HG03039 (cell line): ENCODE results near the gene DAG1.

Experiments used
- ATAC-seq: cut with Tn5 transposase; IDR thresholded peaks from one replicate; pipeline ENCODE4 v1.9.1; 2021; ENCODE audit warnings: mild to moderate bottlenecking, moderate library complexity; ENCODE audit not compliant: unreplicated experiment

Gene DAG1

GRCh38 chr3:49469936-49470713, at the start of gene DAG1:
Gene DAG1 (plus strand): TSS chr3:49470267. CDS start chr3:49510535, 40,268 bp downstream.
- peak; percentile 70 for ATAC-seq

- ATAC-seq = no peak
Observed at GRCh38 chr3:49421890-49422378, 48.1 kb upstream of the DAG1 start.

DNA sequence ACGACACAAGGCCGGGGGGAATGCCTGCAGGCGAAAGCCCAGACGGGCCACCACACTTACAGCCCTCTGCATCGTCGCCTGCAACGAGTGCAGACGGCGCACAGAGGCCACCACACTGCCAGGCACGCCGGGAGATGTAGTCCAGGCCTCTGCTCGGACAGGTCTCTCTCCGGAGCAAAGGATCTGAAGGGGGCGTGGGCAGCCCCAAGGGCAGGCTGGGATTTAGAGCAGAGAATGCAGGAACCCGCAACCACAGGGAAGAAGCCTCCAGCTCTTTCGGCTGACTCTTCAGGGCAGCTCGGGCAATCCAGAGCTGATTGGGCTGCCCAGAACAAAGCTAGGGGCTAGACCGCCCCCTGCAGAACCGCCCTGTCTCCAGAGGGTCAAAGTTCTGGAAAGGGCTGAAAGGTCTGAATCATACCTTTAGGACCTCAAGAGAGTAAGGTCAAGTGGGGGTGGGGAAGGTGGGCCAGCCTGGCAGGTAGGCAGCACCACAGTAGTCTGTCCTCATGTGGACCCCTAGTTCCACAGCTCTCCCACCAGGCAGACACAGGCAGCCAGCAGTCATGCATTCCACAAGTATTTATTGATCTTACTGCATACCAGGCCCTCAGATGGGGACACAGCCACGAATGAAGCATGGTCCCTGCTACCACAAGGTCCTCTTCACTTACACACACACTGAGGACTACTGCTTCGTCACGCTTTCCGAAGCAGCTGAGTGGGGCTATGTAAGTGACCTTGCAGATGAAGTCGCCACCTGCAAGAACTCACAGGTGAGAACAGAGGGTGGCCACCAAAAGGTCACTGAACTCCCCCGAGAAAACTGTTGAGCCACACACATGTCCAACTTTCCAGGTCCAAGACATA, 47.5 kb upstream of the DAG1 start, which contains the start of gene AMT:
Gene AMT (minus strand): TSS at position 95 of the 870 bp plus-strand sequence. CDS start 23 bp downstream, at position 72.
- ATAC-seq = no peak

DNA sequence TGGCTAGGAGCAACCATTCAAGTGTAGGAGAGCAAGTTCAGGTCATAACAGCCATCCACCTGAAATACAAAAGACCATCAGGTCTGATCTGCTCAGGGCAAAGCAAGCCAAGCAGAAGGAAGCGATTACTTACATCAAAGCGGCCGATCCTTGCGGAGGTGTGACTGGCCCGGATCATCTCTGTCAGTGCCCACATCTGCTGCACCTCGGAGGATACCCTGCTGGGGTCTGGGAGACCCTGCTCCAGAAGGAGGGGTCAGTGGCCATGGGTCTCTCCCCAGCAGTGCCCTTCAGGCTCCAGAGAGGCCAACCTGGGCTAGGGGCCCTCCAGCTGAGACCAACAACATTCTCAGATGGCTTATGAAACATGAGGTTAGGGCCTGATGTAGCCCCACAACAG, 45.3 kb upstream of the DAG1 start:
- ATAC-seq = no peak

DNA sequence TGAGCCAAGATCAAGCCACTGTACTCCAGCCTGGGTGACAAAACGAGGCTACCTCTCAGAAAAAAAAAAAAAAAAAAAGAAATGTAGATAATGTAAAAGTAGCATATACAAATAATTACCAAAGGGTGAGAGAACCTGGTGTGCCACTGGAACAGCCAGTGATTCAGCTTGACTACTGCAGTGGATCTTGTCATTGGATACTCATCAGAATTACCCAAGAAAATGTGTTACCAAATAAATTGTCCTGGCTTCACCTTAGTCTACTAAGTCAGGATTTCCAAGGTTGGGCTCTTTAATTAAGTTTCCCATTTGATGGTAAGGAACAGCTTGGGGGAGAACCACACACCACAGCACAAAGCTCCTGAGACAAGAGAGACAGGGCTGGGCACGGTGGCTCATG, 42.5 kb upstream of the DAG1 start:
- ATAC-seq = no peak

DNA sequence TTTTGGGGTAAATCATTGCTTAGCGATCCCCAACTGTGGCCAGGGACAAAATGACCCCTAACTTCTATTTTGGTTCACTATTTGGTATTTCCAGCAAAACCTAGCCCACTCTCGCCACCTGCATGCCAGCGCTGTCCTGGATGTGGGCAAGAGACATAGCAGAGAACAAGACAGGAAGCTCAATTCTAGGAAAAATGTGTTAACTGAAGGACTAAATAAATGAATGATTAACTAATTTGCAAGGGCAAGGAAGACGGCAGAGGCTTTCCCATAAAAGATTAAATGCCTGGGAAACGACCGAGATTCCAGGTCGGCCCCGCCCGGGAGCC, 41.4 kb upstream of the DAG1 start:
- no peak for ATAC-seq

- no peak for ATAC-seq
Observed at GRCh38 chr3:49434731-49435130, 35.3 kb upstream of the DAG1 start.

- no peak for ATAC-seq
Observed at GRCh38 chr3:49445391-49445790, 24.7 kb upstream of the DAG1 start.

- no peak for ATAC-seq
Observed at GRCh38 chr3:49453621-49454020, 16.4 kb upstream of the DAG1 start.

GRCh38 chr3:49454458-49454857, 15.6 kb upstream of the DAG1 start:
- ATAC-seq = no peak

DNA sequence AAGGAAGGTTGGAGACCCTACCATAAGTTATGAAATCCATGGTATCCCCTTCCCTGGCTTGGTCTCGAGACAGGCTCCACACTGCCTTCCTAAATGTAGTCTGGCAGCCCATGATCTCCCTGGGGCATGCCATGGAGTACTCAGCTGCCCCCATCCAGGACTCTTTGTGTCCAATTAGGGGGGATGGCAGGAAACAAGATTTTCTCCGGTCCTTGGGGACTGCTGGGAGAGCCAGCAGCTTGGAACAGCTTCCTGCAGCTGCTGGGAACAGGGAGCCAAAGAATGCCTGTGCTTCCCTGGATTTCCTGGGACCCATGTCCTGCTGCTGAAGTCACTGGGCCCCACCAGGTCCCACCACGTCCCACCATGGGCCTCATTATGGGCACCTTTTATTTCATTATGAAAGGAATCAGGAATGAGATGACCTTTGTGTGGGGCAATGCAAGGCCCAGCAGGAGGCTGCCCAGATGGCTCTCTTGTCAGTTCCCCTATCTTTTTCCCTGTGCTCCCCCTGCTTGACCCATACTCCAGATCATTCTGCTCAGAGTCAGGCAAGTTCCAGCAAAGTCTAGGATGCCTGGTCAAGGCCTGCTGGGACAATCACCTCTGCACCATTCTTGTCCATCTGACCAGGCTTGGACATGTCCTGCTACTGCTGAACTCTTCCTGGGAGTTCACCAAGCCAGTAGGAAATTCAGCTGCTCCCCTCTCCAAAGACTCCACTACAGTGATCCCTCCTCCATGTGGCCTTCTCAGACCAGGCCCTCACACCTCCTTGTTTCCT, 15.0 kb upstream of the DAG1 start:
- ATAC-seq = no peak

DNA sequence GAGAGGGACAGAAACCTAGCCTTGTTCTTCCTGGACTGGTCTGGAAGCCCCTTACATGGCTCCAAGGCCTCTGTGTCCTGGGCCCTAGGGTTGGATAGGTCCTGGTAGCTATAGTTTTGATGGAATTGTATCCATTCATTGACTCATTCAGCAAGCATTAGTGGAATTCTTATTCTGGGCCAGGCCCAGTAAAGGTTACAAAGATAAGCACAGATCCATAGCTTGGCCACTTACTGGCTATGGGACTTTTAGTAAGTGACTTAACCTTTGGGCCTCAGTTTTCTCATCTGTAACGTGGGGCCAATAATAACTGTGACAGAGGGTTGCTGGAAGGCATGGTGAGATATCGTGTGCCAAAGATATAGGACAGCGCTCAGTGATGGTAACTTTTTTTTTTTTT, 13.6 kb upstream of the DAG1 start:
- no peak for ATAC-seq

DNA sequence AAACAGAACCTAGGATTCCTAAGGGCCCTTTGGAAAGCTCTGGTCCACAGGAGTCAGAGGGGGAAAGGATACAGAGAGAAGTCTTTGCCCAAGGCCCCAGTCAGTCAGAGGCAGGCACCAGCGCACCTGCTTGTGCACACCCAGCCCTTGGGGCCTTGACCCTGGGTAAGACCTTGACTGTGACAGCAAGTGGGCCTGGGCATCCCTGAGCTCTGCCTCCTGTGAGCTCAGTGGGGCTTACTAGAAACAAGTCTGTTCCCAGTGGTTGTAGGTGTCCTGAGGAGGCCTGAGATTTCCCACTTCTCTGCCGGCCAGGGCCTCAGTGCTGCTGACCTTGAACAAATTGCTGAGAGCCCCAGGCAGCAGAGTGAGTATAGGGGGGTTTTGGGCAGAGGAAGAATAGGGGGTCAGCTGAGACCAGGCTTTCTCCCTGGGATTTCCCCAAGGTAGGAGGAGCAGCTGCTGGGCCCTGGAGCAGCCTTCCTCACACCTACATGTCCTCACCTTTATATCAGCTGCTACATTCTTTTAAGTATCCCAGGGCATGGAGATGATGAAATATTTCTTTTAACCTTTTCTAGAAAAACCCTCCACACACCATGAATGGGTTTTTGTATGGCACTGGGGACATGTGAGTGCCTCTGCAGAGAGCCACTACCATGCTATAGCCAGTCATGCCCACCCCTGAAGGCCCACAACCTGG, 9.7 kb upstream of the DAG1 start:
- no peak for ATAC-seq

DNA sequence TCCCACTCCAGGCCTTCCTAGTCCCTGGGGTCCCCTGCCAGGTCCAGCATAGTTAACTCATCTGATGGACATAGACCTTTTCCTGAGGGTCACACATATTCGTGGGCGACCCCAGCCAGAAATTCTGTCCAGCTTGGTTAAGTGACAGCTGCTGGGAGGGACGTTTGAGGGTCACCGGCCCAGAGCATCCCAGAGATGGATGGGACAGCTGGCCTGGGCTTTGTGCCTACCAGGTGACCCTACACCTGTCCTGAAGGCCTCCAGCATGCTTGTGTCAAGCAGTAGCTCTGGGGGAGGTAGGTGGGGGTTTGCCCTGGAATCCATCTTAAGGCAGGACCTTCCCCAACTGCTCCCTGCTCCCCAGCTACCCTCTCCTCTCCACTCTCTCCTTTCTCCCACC, 9.1 kb upstream of the DAG1 start:
- ATAC-seq = no peak

GRCh38 chr3:49461443-49462171, 8.5 kb upstream of the DAG1 start:
- ATAC-seq = no peak

DNA sequence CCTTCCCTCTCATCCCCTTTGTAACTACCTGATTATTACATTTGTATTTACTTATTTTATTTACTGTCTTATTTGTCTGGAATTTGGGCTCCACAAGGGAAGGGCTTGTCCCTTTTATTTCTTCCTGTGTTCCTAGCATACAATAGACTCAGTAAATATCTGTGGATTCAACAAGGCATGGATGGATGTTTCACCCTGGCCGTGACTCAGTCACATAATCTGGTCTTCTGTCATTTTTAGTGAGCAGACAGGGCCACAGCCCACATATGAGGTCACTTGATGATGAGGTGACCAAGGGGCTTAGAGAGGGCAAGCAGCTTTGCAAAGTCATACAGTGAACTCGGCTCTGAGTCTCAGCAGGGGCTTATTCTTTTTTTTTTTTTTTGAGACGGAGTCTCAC, 7.8 kb upstream of the DAG1 start:
- ATAC-seq = no peak

GRCh38 chr3:49465270-49466034, 4.6 kb upstream of the DAG1 start:
- ATAC-seq = no peak

DNA sequence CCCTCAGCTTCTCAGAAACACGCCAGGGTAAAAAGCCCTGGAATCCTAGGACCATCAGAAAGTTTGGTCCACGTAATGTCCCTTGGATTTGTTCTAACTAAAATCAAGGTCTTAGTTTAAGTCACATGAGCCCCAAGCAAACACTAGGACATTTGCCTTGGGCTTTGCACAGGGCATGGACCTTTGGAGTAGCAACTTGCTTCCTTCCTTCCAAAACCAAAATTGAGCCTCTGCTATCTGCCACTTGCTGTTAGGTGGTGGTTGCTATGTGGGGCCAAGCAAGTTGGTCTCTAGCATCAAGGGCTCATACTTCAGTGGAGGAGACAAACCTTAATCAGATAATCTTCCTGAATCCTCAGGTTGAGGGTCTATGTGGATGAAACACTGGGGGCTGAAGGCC, 4.0 kb upstream of the DAG1 start:
- ATAC-seq = no peak
